Neural progenitor cell (in vitro differentiated cells): ENCODE measurements around the gene HDAC4. TPM values are rescaled to one million over a fixed set of nuclear protein-coding genes. Genes with fewer than 3 reads are reported as not detected.
A peak's percentile ranks its signal among the peaks of the same experiment; 100 is the strongest.

Experiments used
- DNase-seq: peaks from one replicate; pipeline ENCODE4 v3.0.0-alpha.2; 2016; ENCODE audit warnings: low spot score
- H2AFZ ChIP-seq: fragments of 200-600 bp; sonication (generic); replicated peaks from 2 replicates; pipeline ENCODE4 v1.6.1; 2016; ENCODE audit warnings: antibody characterized with exemption
- H3F3A ChIP-seq: fragments of 200-600 bp; sonication (generic); 2 replicates; pipeline ENCODE4 v1.6.1; 2016; ENCODE audit warnings: antibody characterized with exemption, low read depth
- H3K27ac ChIP-seq: fragments of 200-600 bp; sonication (generic); 2 replicates; pipeline ENCODE4 v1.5.1; 2016; ENCODE audit warnings: mild to moderate bottlenecking
- H3K27me3 ChIP-seq: fragments of 200-600 bp; sonication (generic); 2 replicates; pipeline ENCODE4 v1.6.1; 2016; ENCODE audit warnings: mild to moderate bottlenecking, moderate library complexity
- H3K36me3 ChIP-seq: fragments of 200-600 bp; sonication (generic); 2 replicates; pipeline ENCODE4 v1.5.1; 2016
- H3K4me1 ChIP-seq: fragments of 200-600 bp; sonication (generic); 2 replicates; pipeline ENCODE4 v1.6.1; 2016; ENCODE audit warnings: mixed run types
- H3K4me2 ChIP-seq: fragments of 200-600 bp; sonication (generic); 2 replicates; pipeline ENCODE4 v1.6.1; 2016
- H3K4me3 ChIP-seq: fragments of 200-600 bp; sonication (generic); 2 replicates; pipeline ENCODE4 v1.5.1; 2016
- H3K79me2 ChIP-seq: fragments of 200-600 bp; sonication (generic); 2 replicates; pipeline ENCODE4 v1.6.1; 2016; ENCODE audit warnings: low read depth
- H3K9ac ChIP-seq: fragments of 200-600 bp; sonication (generic); 2 replicates; pipeline ENCODE4 v1.6.1; 2016
- H3K9me3 ChIP-seq: fragments of 200-600 bp; sonication (generic); 2 replicates; pipeline ENCODE4 v1.5.1; 2016; ENCODE audit warnings: low read depth
- H4K20me1 ChIP-seq: fragments of 200-600 bp; sonication (generic); 2 replicates; pipeline ENCODE4 v1.6.1; 2016; ENCODE audit warnings: low read depth
- H3K27ac Mint-ChIP-seq: 3 replicates; pipeline ENCODE4 v1.8.0; 2021; ENCODE audit warnings: mixed read lengths
- H3K27me3 Mint-ChIP-seq: 2 replicates; pipeline ENCODE4 v1.8.0; 2022; ENCODE audit warnings: low read depth, mild to moderate bottlenecking, inconsistent platforms, moderate library complexity, mixed read lengths; ENCODE audit not compliant: insufficient read depth
- H3K36me3 Mint-ChIP-seq: 3 replicates; pipeline ENCODE4 v1.8.0; 2021; ENCODE audit warnings: mixed read lengths
- H3K4me1 Mint-ChIP-seq: 3 replicates; pipeline ENCODE4 v1.8.0; 2021; ENCODE audit warnings: mixed read lengths
- H3K4me3 Mint-ChIP-seq: 3 replicates; pipeline ENCODE4 v1.8.0; 2021; ENCODE audit warnings: mild to moderate bottlenecking, moderate library complexity, mixed read lengths
- H3K9me3 Mint-ChIP-seq: 3 replicates; pipeline ENCODE4 v1.8.0; 2020; ENCODE audit warnings: mixed read lengths
- EZH2 ChIP-seq: fragments of 200-600 bp; sonication (generic); IDR thresholded peaks from 2 replicates; pipeline ENCODE4 v1.6.1; 2017; ENCODE audit warnings: antibody characterized with exemption, mild to moderate bottlenecking, moderate library complexity
- EZH2phosphoT487 ChIP-seq: fragments of 200-600 bp; sonication (generic); IDR thresholded peaks from 2 replicates; pipeline ENCODE4 v1.6.1; 2017; ENCODE audit warnings: antibody characterized with exemption
- total RNA-seq: library from RNA; depleted of rRNA; stranded (reverse); fragments of >200 nt; gene quantifications from 2 replicates; pipeline ENCODE4 v1.2.3, GENCODE V29; 2015; ENCODE audit warnings: low replicate concordance
- TF ChIP-seq, protein P1 (sequence below): fragments of 200-600 bp; sonication (generic); IDR thresholded peaks from 2 replicates; pipeline ENCODE4 v1.5.1; 2017; ENCODE audit warnings: antibody characterized with exemption, mild to moderate bottlenecking

Gene HDAC4
- total RNA-seq, 1 donor from 2014 or later = 36.0 TPM

DNA sequence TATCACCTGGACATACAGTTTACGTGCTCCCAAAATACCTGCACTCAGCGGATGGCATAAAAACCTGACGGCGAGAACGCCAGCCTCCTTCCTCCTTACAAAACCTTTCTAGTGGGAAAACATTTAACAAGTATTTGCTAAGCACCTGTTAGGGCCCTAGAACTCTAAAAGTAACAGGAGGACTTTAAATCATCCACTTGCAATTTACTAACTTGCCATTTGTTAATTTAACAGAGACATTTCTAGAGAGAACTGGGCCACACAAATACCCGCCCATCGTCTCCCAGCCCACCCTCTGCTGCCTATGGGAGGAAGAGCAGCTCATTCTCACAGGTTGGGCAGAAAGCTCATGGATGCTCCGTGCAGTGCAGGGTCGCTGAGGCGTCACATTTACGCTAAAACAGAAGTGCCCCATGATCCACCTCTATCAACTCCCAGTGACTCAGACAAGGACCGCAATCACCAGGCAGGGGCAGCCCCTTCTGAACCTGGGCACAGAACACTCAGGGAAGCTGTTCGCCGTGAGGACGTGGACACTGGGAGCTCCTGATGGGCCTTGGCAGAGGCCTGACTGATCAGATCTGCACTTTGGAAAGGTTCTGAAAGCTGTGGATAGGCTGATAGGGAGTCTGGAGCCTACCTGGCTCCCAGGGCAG lies 106.9 kb downstream of the HDAC4 start:
- no peak overlapping the region for H3K4me2 ChIP-seq
- H3K27me3 ChIP-seq = no peaks in the 10 kb centered on the region
- peaks cover 79% of the 10 kb centered on the region for H4K20me1 ChIP-seq
- H3K27ac ChIP-seq = no peak overlapping the region
- H3K27me3 Mint-ChIP-seq = peaks cover 6% of the 10 kb centered on the region
- H3K9me3 ChIP-seq = no peaks in the 10 kb centered on the region
- H2AFZ ChIP-seq = no peak overlapping the region
- peaks cover 44% of the 10 kb centered on the region for H3F3A ChIP-seq
- no peak for TF ChIP-seq EZH2phosphoT487
- TF ChIP-seq, protein P1, sequence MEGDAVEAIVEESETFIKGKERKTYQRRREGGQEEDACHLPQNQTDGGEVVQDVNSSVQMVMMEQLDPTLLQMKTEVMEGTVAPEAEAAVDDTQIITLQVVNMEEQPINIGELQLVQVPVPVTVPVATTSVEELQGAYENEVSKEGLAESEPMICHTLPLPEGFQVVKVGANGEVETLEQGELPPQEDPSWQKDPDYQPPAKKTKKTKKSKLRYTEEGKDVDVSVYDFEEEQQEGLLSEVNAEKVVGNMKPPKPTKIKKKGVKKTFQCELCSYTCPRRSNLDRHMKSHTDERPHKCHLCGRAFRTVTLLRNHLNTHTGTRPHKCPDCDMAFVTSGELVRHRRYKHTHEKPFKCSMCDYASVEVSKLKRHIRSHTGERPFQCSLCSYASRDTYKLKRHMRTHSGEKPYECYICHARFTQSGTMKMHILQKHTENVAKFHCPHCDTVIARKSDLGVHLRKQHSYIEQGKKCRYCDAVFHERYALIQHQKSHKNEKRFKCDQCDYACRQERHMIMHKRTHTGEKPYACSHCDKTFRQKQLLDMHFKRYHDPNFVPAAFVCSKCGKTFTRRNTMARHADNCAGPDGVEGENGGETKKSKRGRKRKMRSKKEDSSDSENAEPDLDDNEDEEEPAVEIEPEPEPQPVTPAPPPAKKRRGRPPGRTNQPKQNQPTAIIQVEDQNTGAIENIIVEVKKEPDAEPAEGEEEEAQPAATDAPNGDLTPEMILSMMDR = peak; percentile 7
- H3K79me2 ChIP-seq = peaks cover 69% of the 10 kb centered on the region
- H3K9ac ChIP-seq = no peak overlapping the region
- peaks cover 74% of the 10 kb centered on the region for H3K4me1 ChIP-seq
- H3K27ac Mint-ChIP-seq = peak overlapping the region; percentile 60
- no peaks in the 10 kb centered on the region for H3K9me3 Mint-ChIP-seq
- peaks cover 86% of the 10 kb centered on the region for H3K4me1 Mint-ChIP-seq
- H3K36me3 ChIP-seq = no peaks in the 10 kb centered on the region
- peak overlapping the region; percentile 69 for H3K4me3 Mint-ChIP-seq
- H3K4me3 ChIP-seq = no peak overlapping the region
- no peaks in the 10 kb centered on the region for H3K36me3 Mint-ChIP-seq
- peak; percentile 51 for DNase-seq

- no peak overlapping the region for H3K4me3 Mint-ChIP-seq
- peaks cover 6% of the 10 kb centered on the region for H3K27me3 Mint-ChIP-seq
- Histone ChIP-seq H3F3A (peaks cover 44% of the 10 kb centered on the region), H3K4me2 (no peak overlapping the region), H3K36me3 (no peaks in the 10 kb centered on the region), H2AFZ (no peak overlapping the region), H3K9me3 (no peaks in the 10 kb centered on the region), H3K4me1 (peaks cover 82% of the 10 kb centered on the region), H3K27ac (no peak overlapping the region), H3K79me2 (peaks cover 73% of the 10 kb centered on the region), H3K4me3 (no peak overlapping the region), H3K27me3 (no peaks in the 10 kb centered on the region), H4K20me1 (peaks cover 82% of the 10 kb centered on the region), H3K9ac (no peak overlapping the region)
- H3K4me1 Mint-ChIP-seq = peaks cover 89% of the 10 kb centered on the region
- TF ChIP-seq EZH2 = no peak
- TF ChIP-seq, protein P1 = no peak
- no peak for TF ChIP-seq EZH2phosphoT487
- H3K27ac Mint-ChIP-seq = peak overlapping the region; percentile 96
- no peaks in the 10 kb centered on the region for H3K36me3 Mint-ChIP-seq
- DNase-seq = no peak
- no peaks in the 10 kb centered on the region for H3K9me3 Mint-ChIP-seq
Observed at GRCh38 chr2:239292959-239293774, 107.7 kb downstream of the HDAC4 start.

DNA sequence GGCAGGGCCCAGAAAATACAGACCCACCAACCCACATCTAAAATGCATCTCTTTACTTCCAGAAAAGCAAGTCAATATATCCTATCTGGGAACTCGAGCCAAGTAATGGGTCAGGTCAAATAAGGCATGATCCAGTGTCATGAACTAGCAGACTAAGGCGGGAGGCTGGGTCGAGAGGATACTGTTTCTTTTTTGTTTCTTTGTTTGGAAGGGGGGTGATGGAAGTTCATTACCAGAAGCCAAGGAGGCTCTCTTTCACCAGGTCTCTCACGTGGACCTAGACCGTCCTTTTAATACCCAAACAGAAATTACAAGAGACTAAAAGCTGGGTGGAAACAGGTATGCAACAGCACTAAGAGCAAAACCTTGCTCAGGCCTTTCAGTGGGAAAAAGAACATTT lies 108.3 kb downstream of the HDAC4 start:
- Mint-ChIP-seq H3K4me1 (peaks cover 87% of the 10 kb centered on the region), H3K9me3 (no peaks in the 10 kb centered on the region), H3K4me3 (peak overlapping the region; percentile 27), H3K27ac (peak overlapping the region; percentile 96), H3K27me3 (peaks cover 6% of the 10 kb centered on the region), H3K36me3 (no peaks in the 10 kb centered on the region)
- no peak for TF ChIP-seq EZH2phosphoT487
- no peak for TF ChIP-seq EZH2
- TF ChIP-seq, protein P1 = no peak
- H3K27ac ChIP-seq = peak overlapping the region; percentile 95
- H3K4me2 ChIP-seq = peak overlapping the region; percentile 77
- no peak overlapping the region for H3K4me3 ChIP-seq
- H3K4me1 ChIP-seq = peaks cover 83% of the 10 kb centered on the region
- H3K9ac ChIP-seq = peak overlapping the region; percentile 9
- H3K79me2 ChIP-seq = peaks cover 79% of the 10 kb centered on the region
- peaks cover 44% of the 10 kb centered on the region for H3F3A ChIP-seq
- DNase-seq = no peak
- H3K36me3 ChIP-seq = no peaks in the 10 kb centered on the region
- no peaks in the 10 kb centered on the region for H3K9me3 ChIP-seq
- no peaks in the 10 kb centered on the region for H3K27me3 ChIP-seq
- H2AFZ ChIP-seq = no peak overlapping the region
- H4K20me1 ChIP-seq = peaks cover 80% of the 10 kb centered on the region
